H1 (cell line): ENCODE data around the gene SRRT. TPM values are rescaled to one million over a fixed set of nuclear protein-coding genes. Genes with fewer than 3 reads are reported as not detected.
A peak's percentile ranks its signal among the peaks of the same experiment; 100 is the strongest.

Experiments used
- CTCF ChIA-PET: fragments of 300-600 bp; sonication (Branson Sonifier 250); formaldehyde crosslinking; loops from one replicate; lab custom pipeline; 2021; ENCODE audit not compliant: partially characterized antibody; lab: Charles Lee
- POLR2A ChIA-PET: fragments of 300-600 bp; sonication (Branson Sonifier 250); formaldehyde crosslinking; loops from one replicate; lab custom pipeline; 2021; ENCODE audit warnings: inconsistent platforms; ENCODE audit not compliant: partially characterized antibody; lab: Charles Lee
- DNase-seq, 2 experiments: peaks; one replicate each; pipeline versions ENCODE4 v3.0.0 to v3.0.0-alpha.2; 2010 to 2022; ENCODE audit warnings: low spot score in 2 of 2, low read depth in 1 of 2, mixed read lengths in 1 of 2
- FAIRE-seq: peaks from 2 replicates; lab custom pipeline; 2011; peaks lifted over from hg19 to GRCh38; lab: Jason Lieb, UNC
- H2AFZ ChIP-seq: 2 replicates; pipeline ENCODE4 v1.8.1; 2012; ENCODE audit warnings: low read length, inconsistent platforms
- H2AK5ac ChIP-seq: 2 replicates; pipeline ENCODE4 v1.6.1; 2013; ENCODE audit warnings: low read depth, low read length
- H2BK120ac ChIP-seq: replicated peaks from 2 replicates; pipeline ENCODE3; 2013; ENCODE audit warnings: low read depth, low read length, inconsistent platforms
- H2BK12ac ChIP-seq: 2 replicates; pipeline ENCODE4 v1.6.1; 2013; ENCODE audit warnings: low read depth, low read length
- H2BK15ac ChIP-seq: 2 replicates; pipeline ENCODE4 v1.6.1; 2013; ENCODE audit warnings: low read length
- H2BK20ac ChIP-seq: 2 replicates; pipeline ENCODE4 v1.6.1; 2013; ENCODE audit warnings: low read length
- H2BK5ac ChIP-seq: 2 replicates; pipeline ENCODE4 v1.6.1; 2013; ENCODE audit warnings: low read depth, low read length
- H3K14ac ChIP-seq: 2 replicates; pipeline ENCODE4 v1.6.1; 2013; ENCODE audit warnings: inconsistent platforms; ENCODE audit not compliant: insufficient read length
- H3K18ac ChIP-seq: 2 replicates; pipeline ENCODE4 v1.6.1; 2013; ENCODE audit warnings: low read length; ENCODE audit errors: extremely low read depth
- H3K23ac ChIP-seq: 2 replicates; pipeline ENCODE4 v1.6.1; 2013; ENCODE audit warnings: inconsistent platforms; ENCODE audit not compliant: insufficient read length
- H3K23me2 ChIP-seq: 2 replicates; pipeline ENCODE4 v1.6.1; 2013; ENCODE audit warnings: low read depth, low read length
- H3K27ac ChIP-seq: 2 replicates; pipeline ENCODE4 v1.6.1; 2011; ENCODE audit warnings: low read depth, low read length, inconsistent platforms
- H3K27me3 ChIP-seq, 4 experiments: replicated peaks in 1 of 4; 1 replicate in 1 of 4; 2 replicates in 3 of 4; pipeline versions ENCODE4 v1.6.1 to v1.8.1; 2011 to 2013; ENCODE audit warnings: low read length in 3 of 4, mild to moderate bottlenecking in 3 of 4, inconsistent platforms in 2 of 4, mixed read lengths in 2 of 4, moderate library complexity in 1 of 4; ENCODE audit not compliant: control insufficient read depth in 3 of 4, insufficient read depth in 3 of 4; ENCODE audit errors: extremely low read depth in 1 of 4
- H3K36me3 ChIP-seq, 4 experiments: 2 replicates each; pipeline versions ENCODE4 v1.6.1 to v1.8.1; 2011 to 2013; ENCODE audit warnings: mild to moderate bottlenecking in 4 of 4, low read length in 3 of 4, moderate library complexity in 2 of 4, control low read depth in 1 of 4, inconsistent platforms in 1 of 4; ENCODE audit not compliant: insufficient read depth in 4 of 4, control insufficient read depth in 2 of 4
- H3K4ac ChIP-seq: replicated peaks from 2 replicates; pipeline ENCODE3; 2013; ENCODE audit warnings: low read length, low read depth, mixed read lengths, inconsistent platforms; ENCODE audit not compliant: insufficient read length
- H3K4me1 ChIP-seq, 4 experiments: replicated peaks in 1 of 4; 1 replicate in 1 of 4; 2 replicates in 3 of 4; pipeline versions ENCODE4 v1.6.1 to v1.8.1; 2011 to 2013; ENCODE audit warnings: low read length in 3 of 4, inconsistent platforms in 2 of 4, mixed read lengths in 1 of 4; ENCODE audit not compliant: insufficient read depth in 4 of 4, control insufficient read depth in 3 of 4
- H3K4me2 ChIP-seq, 2 experiments: 2 replicates each; pipeline versions ENCODE4 v1.6.1 to v1.8.1; 2011 to 2013; ENCODE audit warnings: low read depth in 2 of 2, low read length in 2 of 2, control low read depth in 1 of 2, inconsistent platforms in 1 of 2, mild to moderate bottlenecking in 1 of 2; ENCODE audit not compliant: insufficient read depth in 1 of 2
- H3K4me3 ChIP-seq, 4 experiments: fragments of 200-600, 300-600 bp in 1 of 4; sonication (generic), shearing (Covaris generic), sonication (Bioruptor Twin) in 1 of 4; 2 replicates each; pipeline versions ENCODE4 v1.5.1 to v1.8.1; 2011 to 2016; ENCODE audit warnings: low read length in 4 of 4, low read depth in 3 of 4, control low read depth in 2 of 4, inconsistent platforms in 2 of 4, mild to moderate bottlenecking in 2 of 4, mixed read lengths in 1 of 4, moderate library complexity in 1 of 4; ENCODE audit not compliant: insufficient read depth in 2 of 4; ENCODE audit errors: extremely low read depth in 1 of 4
- H3K56ac ChIP-seq: replicated peaks from 2 replicates; pipeline ENCODE3; 2013; ENCODE audit warnings: low read depth, mild to moderate bottlenecking, mixed read lengths, low read length, inconsistent platforms; ENCODE audit not compliant: insufficient read length
- H3K79me1 ChIP-seq: 2 replicates; pipeline ENCODE4 v1.6.1; 2013; ENCODE audit warnings: low read depth, low read length, control low read depth
- H3K79me2 ChIP-seq, 2 experiments: 2 replicates each; pipeline versions ENCODE4 v1.6.1 to v1.8.1; 2012 to 2013; ENCODE audit warnings: low read length in 2 of 2, mild to moderate bottlenecking in 2 of 2, inconsistent platforms in 1 of 2; ENCODE audit not compliant: insufficient read depth in 2 of 2, control insufficient read depth in 1 of 2
- H3K9ac ChIP-seq, 4 experiments: replicated peaks in 1 of 4; 1 replicate in 1 of 4; 2 replicates in 3 of 4; pipeline versions ENCODE4 v1.6.1 to v1.8.1; 2011 to 2013; ENCODE audit warnings: low read depth in 3 of 4, low read length in 3 of 4, control low read depth in 2 of 4, mild to moderate bottlenecking in 2 of 4, moderate library complexity in 2 of 4, inconsistent platforms in 1 of 4; ENCODE audit errors: extremely low read depth in 1 of 4
- H3K9me3 ChIP-seq, 2 experiments: 2 replicates each; pipeline versions ENCODE4 v1.6.1 to v1.8.1; 2012 to 2013; ENCODE audit warnings: mild to moderate bottlenecking in 2 of 2, moderate library complexity in 2 of 2, control low read depth in 1 of 2, inconsistent platforms in 1 of 2, low read depth in 1 of 2, low read length in 1 of 2, mixed read lengths in 1 of 2; ENCODE audit not compliant: insufficient read depth in 2 of 2
- H4K20me1 ChIP-seq, 2 experiments: replicated peaks in 1 of 2; 2 replicates each; pipeline versions ENCODE3 to v1.8.1; 2011 to 2013; ENCODE audit warnings: inconsistent platforms in 2 of 2, low read length in 2 of 2, mild to moderate bottlenecking in 1 of 2; ENCODE audit not compliant: insufficient read depth in 2 of 2, control insufficient read depth in 1 of 2
- H4K5ac ChIP-seq: 2 replicates; pipeline ENCODE4 v1.6.1; 2013; ENCODE audit warnings: low read length, low read depth, mixed read lengths, inconsistent platforms; ENCODE audit not compliant: insufficient read length
- H4K8ac ChIP-seq: 2 replicates; pipeline ENCODE4 v1.8.0; 2013; ENCODE audit warnings: mild to moderate bottlenecking, moderate library complexity, low read length, inconsistent platforms; ENCODE audit not compliant: insufficient read depth; ENCODE audit errors: extremely low read depth
- H4K91ac ChIP-seq: replicated peaks from 2 replicates; pipeline ENCODE3; 2013; ENCODE audit warnings: low read length, mixed read lengths, inconsistent platforms; ENCODE audit not compliant: insufficient read length
- BCL11A ChIP-seq, 2 experiments: IDR thresholded peaks; one replicate each; pipeline ENCODE4 v1.6.1; 2011; ENCODE audit warnings: low read depth in 2 of 2, low read length in 2 of 2, mild to moderate bottlenecking in 2 of 2
- CBX5 ChIP-seq: fragments of 300-800, 300-1000 bp; sonication (generic); IDR thresholded peaks from 2 replicates; pipeline ENCODE4 v1.7.1; 2016; ENCODE audit warnings: antibody characterized with exemption, low read length, low read depth
- CHD2 ChIP-seq: IDR thresholded peaks from 2 replicates; pipeline ENCODE4 v1.6.1; 2012; ENCODE audit warnings: low read length, improper control_type of control experiment
- EP300 ChIP-seq, 2 experiments: IDR thresholded peaks; 1 replicate in 1 of 2; 2 replicates in 1 of 2; pipeline ENCODE4 v1.6.1; 2011 to 2012; ENCODE audit warnings: low read depth in 2 of 2, low read length in 2 of 2, mild to moderate bottlenecking in 2 of 2, borderline replicate concordance in 1 of 2, inconsistent platforms in 1 of 2, moderate library complexity in 1 of 2
- FOSL1 ChIP-seq: IDR thresholded peaks from 2 replicates; pipeline ENCODE4 v1.6.1; 2011; ENCODE audit warnings: mild to moderate bottlenecking, low read depth, low read length, moderate library complexity; ENCODE audit not compliant: insufficient read depth
- GTF2F1 ChIP-seq: IDR thresholded peaks from 2 replicates; pipeline ENCODE4 v1.6.1; 2012; ENCODE audit warnings: low read depth, low read length, improper control_type of control experiment, borderline replicate concordance
- HDAC6 ChIP-seq: IDR thresholded peaks from one replicate; pipeline ENCODE4 v1.7.1; 2012; ENCODE audit warnings: low read depth, mild to moderate bottlenecking, inconsistent platforms, low read length, moderate library complexity
- POLR2A ChIP-seq, 2 experiments: IDR thresholded peaks; 1 replicate in 1 of 2; 2 replicates in 1 of 2; pipeline ENCODE4 v1.6.1; 2011; ENCODE audit warnings: low read depth in 2 of 2, low read length in 2 of 2, mild to moderate bottlenecking in 2 of 2; ENCODE audit errors: control extremely low read depth in 1 of 2
- POU5F1 ChIP-seq: IDR thresholded peaks from 2 replicates; pipeline ENCODE4 v1.6.1; 2011; ENCODE audit warnings: low read depth, mild to moderate bottlenecking, low read length, moderate library complexity
- SUZ12 ChIP-seq: fragments of 200-600 bp; sonication (generic); IDR thresholded peaks from 2 replicates; pipeline ENCODE4 v1.6.1; 2012; ENCODE audit warnings: mild to moderate bottlenecking, inconsistent platforms, low read length, moderate library complexity, mixed read lengths
- YY1 ChIP-seq: IDR thresholded peaks from 2 replicates; pipeline ENCODE4 v1.6.1; 2011; ENCODE audit warnings: low read depth, mild to moderate bottlenecking, low read length
- ZNF274 ChIP-seq: IDR thresholded peaks from 2 replicates; pipeline ENCODE4 v1.7.0; 2012; ENCODE audit warnings: low read length, borderline replicate concordance; ENCODE audit errors: extremely low read depth
- WGBS, 2 experiments: shearing (Covaris generic) in 1 of 2; methylation state at CpG; one replicate each; pipeline versions ENCODE4 v1.1.6 to v1.1.7; 2013 to 2015; ENCODE audit warnings: low lambda C conversion rate in 2 of 2, mixed read lengths in 2 of 2, inconsistent platforms in 1 of 2, low coverage in 1 of 2, missing lambda C conversion rate in 1 of 2; ENCODE audit not compliant: insufficient replicate concordance in 2 of 2, insufficient coverage in 1 of 2, insufficient read length in 1 of 2; ENCODE audit errors: extremely low coverage in 1 of 2, missing lambda C conversion rate in 1 of 2; 5-methylcytosine and 5-hydroxymethylcytosine counted together
- polyA plus RNA-seq, 7 experiments: library from polyadenylated mRNA; depleted of rRNA in 3 of 7; stranded (reverse) in 5 of 7; unstranded in 2 of 7; fragments of >200 nt in 5 of 7; fragments of 200-250 nt in 2 of 7; gene quantifications; 1 replicate in 5 of 7; 2 replicates in 1 of 7; 4 replicates in 1 of 7; pipeline versions ENCODE4 v1.2.1 to v1.2.3, GENCODE V29; 2011 to 2013; ENCODE audit warnings: missing spikeins in 2 of 7, mixed read lengths in 2 of 7
- total RNA-seq: library from RNA; stranded (reverse); fragmentation: NEBNext Ultra II Directional; extraction: Animal tissue kit (Norgen Biotek cat#: 25700); gene quantifications from 2 replicates; pipeline ENCODE4 v1.2.1, GENCODE V29; 2021

Gene SRRT
- total and polyA plus RNA-seq, 2 of the 8 experiments (the other 6 are each of a cell fraction or from before 2014, with no cell fraction given), result 66.7 to 237 TPM

DNA sequence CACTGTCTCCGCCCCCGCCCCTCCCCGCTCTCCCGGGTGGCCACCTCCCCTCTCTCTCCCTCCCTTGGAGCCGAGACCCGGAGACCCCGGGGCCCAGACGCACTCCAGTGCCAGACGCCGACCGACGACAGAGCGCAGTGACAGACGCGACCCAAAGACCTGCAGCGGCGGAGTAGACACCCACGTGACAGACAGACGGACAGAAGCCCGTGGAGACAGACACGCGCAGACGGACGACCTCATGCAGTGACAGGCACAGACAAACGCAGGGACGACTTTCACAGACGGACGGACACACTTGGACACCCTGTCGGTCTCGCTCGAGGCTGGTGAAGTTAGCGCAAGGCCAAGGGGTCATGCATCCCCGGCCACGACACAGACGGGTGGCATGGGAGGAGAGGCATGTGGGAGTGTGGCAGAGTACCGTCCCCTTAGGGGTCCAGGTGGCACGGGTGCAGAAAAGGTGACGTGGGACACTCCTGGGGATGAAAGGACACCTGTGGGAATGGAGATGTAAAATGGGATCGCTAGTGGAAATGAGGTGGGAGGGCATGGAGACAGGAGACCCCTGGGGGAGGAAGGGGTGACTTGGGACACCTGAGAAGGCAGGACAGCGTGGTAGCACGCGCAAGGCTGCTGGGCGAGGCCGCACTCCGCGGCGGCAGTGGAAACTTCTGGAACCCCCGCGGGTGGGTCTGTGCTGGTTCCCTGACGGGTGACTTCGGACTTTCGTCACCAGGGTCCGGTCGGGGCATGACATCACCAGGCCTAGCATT is 21.2 kb downstream of the SRRT start:
- Histone ChIP-seq H4K8ac (no peak overlapping the region), H3K27ac (no peak overlapping the region), H2BK120ac (no peak overlapping the region), H3K4me3 (peak overlapping the region; percentile 3 to 58 (median 24); a peak in 7 of 8 replicates), H3K23me2 (peaks cover 6% of the 10 kb centered on the region; the same call in 1 of the 2 replicates), H3K23ac (no peak overlapping the region), H3K9ac (no peak overlapping the region), H2AFZ (no peak overlapping the region), H2AK5ac (no peak overlapping the region), H4K20me1 (peaks cover 0 to 5% of the 10 kb centered on the region in 2 experiments), H3K14ac (no peak overlapping the region), H2BK12ac (peak overlapping the region; percentile 9; the same call in 1 of the 2 replicates), H3K79me1 (no peaks in the 10 kb centered on the region), H2BK5ac (no peak overlapping the region), H4K5ac (no peak overlapping the region), H3K18ac (peak overlapping the region; percentile 11; the same call in 1 of the 2 replicates), H4K91ac (peak overlapping the region; percentile 55), H3K9me3 (no peaks in the 10 kb centered on the region), H3K36me3 (no peaks in the 10 kb centered on the region), H2BK15ac (peak overlapping the region; percentile 75; the same call in 1 of the 2 replicates), H3K27me3 (peaks cover 15 to 35% (median 19%) of the 10 kb centered on the region in 4 experiments), H3K4ac (peak overlapping the region; percentile 65), H3K4me1 (peaks cover 0 to 10% (median 6%) of the 10 kb centered on the region in 4 experiments; a peak in 6 of 7 replicates), H2BK20ac (no peak overlapping the region), H3K79me2 (no peaks in the 10 kb centered on the region), H3K4me2 (peak overlapping the region; percentile 61 to 74), H3K56ac (no peak overlapping the region)
- WGBS, 2 experiments, result 11% methylated on average over 50 of the region's 54 CpGs; no CpG with 5 or more reads in 1 of the 2 experiments
- DNase-seq, result peak in 1 of 2 experiments; percentile 76
- ChIA-PET POLR2A (interaction anchor here (0.5 to 1.8 kb wide), 4 partner anchors 14 to 403 kb away, joined by 3 to 5 read pairs (median 4); no protein-coding TSS in a partner anchor), CTCF (interaction anchor here (0.6 to 2.5 kb wide), 6 partner anchors 54 to 263 kb away, joined by 3 to 17 read pairs (median 8); partner anchors contain the start of genes MUC3A and TRIM56)
- FAIRE-seq, result no peak
- TF ChIP-seq GTF2F1 (no peak), HDAC6 (no peak), BCL11A (IDR thresholded peaks at IDR 0.05; ENCODE audit: low read depth in 2 of 2, low read length in 2 of 2) (no peak), POLR2A (IDR thresholded peaks at IDR 0.05; ENCODE audit: control extremely low read depth in 1 of 2, low read depth in 2 of 2, low read length in 2 of 2) (no peak), CBX5 (no peak), YY1 (no peak), EP300 (IDR thresholded peaks at IDR 0.05; ENCODE audit: borderline replicate concordance in 1 of 2, low read depth in 2 of 2, low read length in 2 of 2) (no peak), FOSL1 (no peak), ZNF274 (no peak), CHD2 (no peak), POU5F1 (no peak), SUZ12 (peak; percentile 81; the same call in 1 of the 2 replicates)
